IMR-90 (cell line): Measurements from ENCODE around the gene EML4. TPM values are rescaled to one million over a fixed set of nuclear protein-coding genes. Genes with fewer than 3 reads are reported as not detected.

Experiments used
- ATAC-seq: fragments of 200-7000 bp; cut with Tn5 transposase; 2 replicates; pipeline ENCODE4 v1.9.1; 2020; ENCODE audit warnings: low read depth, mild to moderate bottlenecking, moderate library complexity
- BruUV-seq: library from RNA; stranded (reverse); fragments of 400-500 nt; replicated peaks from 2 replicates; lab custom pipeline; 2021; lab: Mats Ljungman, UMichigan
- CTCF ChIA-PET: fragments of 300-600 bp; formaldehyde crosslinking; extraction: SDS; loops from one replicate; lab custom pipeline; 2021; ENCODE audit warnings: antibody characterized with exemption; lab: Yijun Ruan, JAX
- POLR2A ChIA-PET: fragments of 300-600 bp; sonication (Branson Sonifier 250); formaldehyde crosslinking; loops from one replicate; lab custom pipeline; 2022; ENCODE audit warnings: antibody characterized with exemption; ENCODE audit not compliant: unreplicated experiment; lab: Charles Lee
- DNase-seq: peaks from one replicate; pipeline ENCODE4 v3.0.0; 2013
- H2AFZ ChIP-seq: replicated peaks from 2 replicates; pipeline ENCODE3; 2013; ENCODE audit warnings: low read length, mild to moderate bottlenecking; ENCODE audit not compliant: poor library complexity
- H2AK5ac ChIP-seq: 2 replicates; pipeline ENCODE4 v1.6.1; 2013; ENCODE audit warnings: low read depth, low read length, inconsistent platforms
- H2AK9ac ChIP-seq: replicated peaks from 2 replicates; pipeline ENCODE3; 2013; ENCODE audit warnings: mild to moderate bottlenecking, low read depth, low read length, moderate library complexity; ENCODE audit not compliant: poor library complexity
- H2BK120ac ChIP-seq: 2 replicates; pipeline ENCODE4 v1.6.1; 2013; ENCODE audit warnings: low read depth, low read length, inconsistent platforms
- H2BK15ac ChIP-seq: 3 replicates; pipeline ENCODE4 v1.6.1; 2013; ENCODE audit warnings: low read depth, low read length, inconsistent platforms
- H2BK20ac ChIP-seq: 2 replicates; pipeline ENCODE4 v1.6.1; 2013; ENCODE audit warnings: low read depth, mild to moderate bottlenecking, inconsistent platforms, low read length, moderate library complexity
- H2BK5ac ChIP-seq: 2 replicates; pipeline ENCODE4 v1.6.1; 2013; ENCODE audit warnings: mild to moderate bottlenecking, low read depth, low read length, inconsistent platforms; ENCODE audit not compliant: poor library complexity, severe bottlenecking
- H3K14ac ChIP-seq: replicated peaks from 2 replicates; pipeline ENCODE4 v1.6.1; 2013; ENCODE audit warnings: low read depth, low read length, inconsistent platforms
- H3K18ac ChIP-seq: 2 replicates; pipeline ENCODE4 v1.6.1; 2013; ENCODE audit warnings: low read depth, low read length, control low read depth
- H3K23ac ChIP-seq: 2 replicates; pipeline ENCODE4 v1.6.1; 2013; ENCODE audit warnings: low read depth, low read length, inconsistent platforms
- H3K27ac ChIP-seq: 2 replicates; pipeline ENCODE4 v1.5.1; 2013; ENCODE audit warnings: mild to moderate bottlenecking, control low read depth, low read length; ENCODE audit not compliant: insufficient read depth
- H3K27me3 ChIP-seq: 2 replicates; pipeline ENCODE4 v1.6.1; 2013; ENCODE audit warnings: low read length; ENCODE audit not compliant: control insufficient read depth, insufficient read depth
- H3K36me3 ChIP-seq: 2 replicates; pipeline ENCODE4 v1.6.1; 2013; ENCODE audit warnings: low read length, mixed read lengths; ENCODE audit not compliant: control insufficient read depth, insufficient read depth
- H3K4ac ChIP-seq: 2 replicates; pipeline ENCODE4 v1.6.1; 2013; ENCODE audit warnings: low read depth, low read length, inconsistent platforms
- H3K4me1 ChIP-seq: 2 replicates; pipeline ENCODE4 v1.6.1; 2013; ENCODE audit warnings: low read length, mixed read lengths; ENCODE audit not compliant: control insufficient read depth, insufficient read depth
- H3K4me2 ChIP-seq: 2 replicates; pipeline ENCODE4 v1.6.1; 2013; ENCODE audit warnings: low read depth, mild to moderate bottlenecking, control low read depth, low read length, moderate library complexity
- H3K4me3 ChIP-seq: 2 replicates; pipeline ENCODE4 v1.5.1; 2013; ENCODE audit warnings: low read depth, mild to moderate bottlenecking, control low read depth, low read length, moderate library complexity; ENCODE audit not compliant: insufficient read depth
- H3K56ac ChIP-seq: 2 replicates; pipeline ENCODE4 v1.6.1; 2013; ENCODE audit warnings: low read length, inconsistent platforms; ENCODE audit not compliant: insufficient read depth; ENCODE audit errors: extremely low read depth
- H3K79me1 ChIP-seq, 2 experiments: 2 replicates each; pipeline ENCODE4 v1.6.1; 2013; ENCODE audit warnings: low read length in 2 of 2, inconsistent platforms in 1 of 2, low read depth in 1 of 2
- H3K9ac ChIP-seq: 2 replicates; pipeline ENCODE4 v1.6.1; 2013; ENCODE audit warnings: low read depth, low read length, control low read depth
- H3K9me1 ChIP-seq: 2 replicates; pipeline ENCODE4 v1.6.1; 2013; ENCODE audit warnings: low read length, inconsistent platforms; ENCODE audit not compliant: insufficient read depth
- H3K9me3 ChIP-seq: 2 replicates; pipeline ENCODE4 v1.6.1; 2013; ENCODE audit warnings: low read length; ENCODE audit not compliant: control insufficient read depth, insufficient read depth
- H4K20me1 ChIP-seq: 2 replicates; pipeline ENCODE4 v1.6.1; 2013; ENCODE audit warnings: low read length, inconsistent platforms; ENCODE audit not compliant: insufficient read depth
- H4K5ac ChIP-seq: 2 replicates; pipeline ENCODE4 v1.6.1; 2013; ENCODE audit warnings: mild to moderate bottlenecking, low read depth, low read length, control low read depth
- H4K8ac ChIP-seq, 2 experiments: 2 replicates each; pipeline ENCODE4 v1.6.1; 2013; ENCODE audit warnings: low read depth in 2 of 2, low read length in 2 of 2, control low read depth in 1 of 2, inconsistent platforms in 1 of 2
- H4K91ac ChIP-seq: 2 replicates; pipeline ENCODE4 v1.6.1; 2013; ENCODE audit warnings: low read depth, low read length, inconsistent platforms; ENCODE audit not compliant: insufficient read depth
- CHD1 ChIP-seq: IDR thresholded peaks from 2 replicates; pipeline ENCODE4 v1.6.1; 2012; ENCODE audit warnings: low read depth, low read length, improper control_type of control experiment
- ELK1 ChIP-seq: fragments of 150-350 bp; IDR thresholded peaks from 2 replicates; pipeline ENCODE4 v1.6.1; 2016; ENCODE audit warnings: low read depth, mild to moderate bottlenecking, low read length, moderate library complexity, borderline replicate concordance
- FOS ChIP-seq: fragments of 150-350 bp; IDR thresholded peaks from 2 replicates; pipeline ENCODE4 v1.6.1; 2016; ENCODE audit warnings: low read depth, low read length
- MAFK ChIP-seq: IDR thresholded peaks from 2 replicates; pipeline ENCODE4 v1.6.1; 2012; ENCODE audit warnings: low read depth, low read length, improper control_type of control experiment
- WGBS, 2 experiments: methylation state at CpG; one replicate each; pipeline versions ENCODE4 v1.1.5 to v1.1.7; 2013; ENCODE audit warnings: missing lambda C conversion rate in 2 of 2; ENCODE audit not compliant: insufficient read length in 1 of 2; ENCODE audit errors: extremely low coverage in 2 of 2; 5-methylcytosine and 5-hydroxymethylcytosine counted together
- dilution Hi-C: fragments of 300-500 bp; cut with HindIII; formaldehyde crosslinking; loops from one replicate; pipeline ENCODE4 v1.14.3; 2018; ENCODE audit warnings: low sequenced_read_pairs; ENCODE audit not compliant: unreplicated experiment
- in situ Hi-C: fragments of 300-500 bp; cut with MboI; formaldehyde crosslinking; loops from 3 replicates; pipeline ENCODE4 v1.14.3; 2019; ENCODE audit warnings: low sequenced_read_pairs, inconsistent platforms, mixed read lengths
- intact Hi-C: fragments of 100-400 bp; cut with micrococcal nuclease; formaldehyde crosslinking; loops from 2 replicates; pipeline ENCODE4 v1.10.0; 2022
- polyA plus RNA-seq, 3 experiments: library from polyadenylated mRNA; depleted of rRNA; stranded (reverse); fragments of >200 nt; gene quantifications; 2 replicates each; pipeline ENCODE4 v1.2.3, GENCODE V29; 2012; ENCODE audit warnings: low replicate concordance in 1 of 3
- total RNA-seq: library from RNA; depleted of rRNA; stranded (reverse); fragments of >200 nt; gene quantifications from 2 replicates; pipeline ENCODE4 v1.2.3, GENCODE V29; 2012

EML4 gene
- total and polyA plus RNA-seq, 2 of the 4 experiments (the other 2 are of a cell fraction): 29.7 to 73.7 TPM

GRCh38 chr2:42163444-42164045 is 5.6 kb upstream of the EML4 start:
- TF ChIP-seq ELK1: no peak
- no peak for TF ChIP-seq FOS
- TF ChIP-seq CHD1: no peak
- no peak for TF ChIP-seq MAFK
- peak overlapping the region; percentile 69; the same call in 1 of the 2 replicates for H3K27ac ChIP-seq
- no peak overlapping the region for H2BK120ac ChIP-seq
- peak overlapping the region; percentile 57 for H3K4me2 ChIP-seq
- POLR2A ChIA-PET: interaction anchor here (1.2 kb wide), 1 partner anchor 647 kb away, joined by 4 read pairs; no protein-coding TSS in a partner anchor
- no peaks in the 10 kb centered on the region for H4K20me1 ChIP-seq
- ATAC-seq (peak; percentile 67), DNase-seq (peak; percentile 92)
- peak overlapping the region; percentile 46 for H2AFZ ChIP-seq
- H2BK5ac ChIP-seq: no peak overlapping the region
- peak overlapping the region; percentile 43; the same call in 1 of the 2 replicates for H3K18ac ChIP-seq
- 0 out of 2 replicates have a peak, but pooled peaks cover 2% of the 10 kb centered on the region for H3K9me1 ChIP-seq
- no peak overlapping the region for H4K91ac ChIP-seq
- H4K5ac ChIP-seq: no peak overlapping the region
- H3K4me3 ChIP-seq: no peak overlapping the region
- CTCF ChIA-PET: interaction anchor here (0.5 to 1.1 kb wide), 2 partner anchors 9 to 1585 kb away, joined by 3 read pairs; no protein-coding TSS in a partner anchor
- H3K4ac ChIP-seq: no peak overlapping the region
- in situ Hi-C loops: no loop called here
- H3K9me3 ChIP-seq: no peaks in the 10 kb centered on the region
- H2BK20ac ChIP-seq: no peak overlapping the region
- no peak overlapping the region; the same call in 1 of the 2 replicates for H2AK5ac ChIP-seq
- H3K56ac ChIP-seq: no peak overlapping the region
- H3K9ac ChIP-seq: no peak overlapping the region
- 82% methylated on average over 2 of the region's 8 CpGs; no CpG with 5 or more reads in 1 of the 2 experiments for WGBS, 2 experiments
- no peaks in the 10 kb centered on the region for H3K27me3 ChIP-seq
- no TSS peak for BruUV-seq
- no peaks in the 10 kb centered on the region for H3K79me1 ChIP-seq
- no peak overlapping the region for H3K23ac ChIP-seq
- dilution Hi-C loops: no loop called here
- H3K36me3 ChIP-seq: no peaks in the 10 kb centered on the region
- peaks cover 6% of the 10 kb centered on the region; the same call in 1 of the 2 replicates for H3K4me1 ChIP-seq
- no peak overlapping the region for H3K14ac ChIP-seq
- intact Hi-C loops: no loop called here
- H2AK9ac ChIP-seq: no peak overlapping the region
- H4K8ac ChIP-seq: no peak overlapping the region
- no peak overlapping the region; the same call in 2 of the 3 replicates for H2BK15ac ChIP-seq
